Gastrocnemius medialis (tissue), 4 donors: ENCODE measurements around the gene TUBA3E.

Experiments
- CTCF ChIP-seq, 5 experiments: fragments of 450-650 bp in 3 of 5; fragments of 200-600 bp in 2 of 5; sonication (generic) in 2 of 5; IDR thresholded peaks in 4 of 5; conservative IDR thresholded peaks in 1 of 5; 1 replicate in 4 of 5; 2 replicates in 1 of 5; pipeline ENCODE4 v1.5.1; 2016 to 2019; ENCODE audit warnings: antibody characterized with exemption in 5 of 5, mild to moderate bottlenecking in 3 of 5, moderate library complexity in 3 of 5
- POLR2A ChIP-seq, 2 donors: fragments of 450-650 bp; IDR thresholded peaks; one replicate each; pipeline ENCODE4 v1.6.1; 2017; ENCODE audit warnings: antibody characterized with exemption in 2 of 2, mild to moderate bottlenecking in 2 of 2, moderate library complexity in 2 of 2

- TF ChIP-seq CTCF (IDR thresholded peaks at IDR 0.05 in 4 of 5, conservative IDR thresholded peaks at IDR 0.05 in 1 of 5) (no peak), POLR2A (IDR thresholded peaks at IDR 0.05) (no peak)
Observed at GRCh38 chr2:130187268-130187667, 11.0 kb downstream of the TUBA3E start.
